GM18861 (cell line): ENCODE results near the gene CUX1.
"Not testable (repeated sequence)": the region's sequence is repeated elsewhere in the genome, so short reads cannot be mapped to it uniquely, and the experiment has no call there.

Source experiments
- ATAC-seq: cut with Tn5 transposase; IDR thresholded peaks from one replicate; pipeline ENCODE4 v1.9.1; 2021; ENCODE audit not compliant: unreplicated experiment

Gene CUX1

GRCh38 chr7:101869026-101869900, 51.8 kb downstream of the CUX1 start:
- no peak for ATAC-seq

- no peak for ATAC-seq
Measured at GRCh38 chr7:101869901-101870290, 52.5 kb downstream of the CUX1 start.

- no peak for ATAC-seq
Measured at GRCh38 chr7:101870361-101871062, 53.1 kb downstream of the CUX1 start.

- ATAC-seq = no peak
Measured at GRCh38 chr7:101871351-101871750, 53.9 kb downstream of the CUX1 start.

GRCh38 chr7:101874028-101874427, 56.6 kb downstream of the CUX1 start:
- ATAC-seq = no peak

- ATAC-seq = no peak
Measured at GRCh38 chr7:101875283-101875846, 57.9 kb downstream of the CUX1 start.

GRCh38 chr7:101877882-101878591, 60.6 kb downstream of the CUX1 start:
- ATAC-seq = no peak

GRCh38 chr7:101878938-101879337, 61.5 kb downstream of the CUX1 start:
- ATAC-seq = no peak

GRCh38 chr7:101879565-101879964, 62.1 kb downstream of the CUX1 start:
- ATAC-seq = no peak

GRCh38 chr7:101880282-101881054, 63.0 kb downstream of the CUX1 start:
- no peak for ATAC-seq

- ATAC-seq = no peak
Measured at GRCh38 chr7:101882005-101882421, 64.6 kb downstream of the CUX1 start.

GRCh38 chr7:101882595-101883564, 65.5 kb downstream of the CUX1 start:
- no peak for ATAC-seq

- no peak for ATAC-seq
Measured at GRCh38 chr7:101884671-101885596, 67.5 kb downstream of the CUX1 start.

- no peak for ATAC-seq
Measured at GRCh38 chr7:101885597-101885955, 68.2 kb downstream of the CUX1 start.

- not testable (repeated sequence) for ATAC-seq
Measured at GRCh38 chr7:101887352-101887751, 69.9 kb downstream of the CUX1 start.

- ATAC-seq = not testable (repeated sequence)
Measured at GRCh38 chr7:101888564-101888963, 71.1 kb downstream of the CUX1 start.

- no peak for ATAC-seq
Measured at GRCh38 chr7:101890749-101891523, 73.5 kb downstream of the CUX1 start.
